Effector memory CD4-positive, alpha-beta T cell (primary cell): ENCODE measurements around the gene KRT83.

Source experiments
- DNase-seq, 3 donors: peaks; one replicate each; pipeline ENCODE4 v3.0.0-alpha.2; 2020
- H3K27ac ChIP-seq: 2 replicates; pipeline ENCODE4 v1.7.0; 2013; ENCODE audit warnings: mild to moderate bottlenecking, low read length, moderate library complexity; ENCODE audit not compliant: insufficient read depth, poor library complexity, severe bottlenecking
- H3K27me3 ChIP-seq: replicated peaks from 2 replicates; pipeline ENCODE4 v1.7.0; 2013; ENCODE audit warnings: mild to moderate bottlenecking, low read length; ENCODE audit not compliant: insufficient read depth, control insufficient read depth, poor library complexity, severe bottlenecking
- H3K36me3 ChIP-seq: 2 replicates; pipeline ENCODE4 v1.7.0; 2013; ENCODE audit warnings: mild to moderate bottlenecking, low read length, moderate library complexity; ENCODE audit not compliant: control insufficient read depth, insufficient read depth
- H3K4me1 ChIP-seq: 2 replicates; pipeline ENCODE4 v1.7.0; 2013; ENCODE audit warnings: low read length, mild to moderate bottlenecking; ENCODE audit not compliant: control insufficient read depth, insufficient read depth, poor library complexity, severe bottlenecking
- H3K4me3 ChIP-seq: 2 replicates; pipeline ENCODE4 v1.7.0; 2013; ENCODE audit warnings: low read length, low read depth, mild to moderate bottlenecking; ENCODE audit not compliant: insufficient read depth, poor library complexity, severe bottlenecking
- H3K9me3 ChIP-seq: 2 replicates; pipeline ENCODE4 v1.7.0; 2013; ENCODE audit warnings: mild to moderate bottlenecking, low read length, moderate library complexity; ENCODE audit not compliant: control insufficient read depth

The KRT83 gene

GRCh38 chr12:52354200-52354599 is 33.0 kb upstream of the KRT83 start:
- Histone ChIP-seq H3K36me3 (no peaks in the 10 kb centered on the region), H3K27me3 (no peaks in the 10 kb centered on the region), H3K4me3 (no peak overlapping the region), H3K4me1 (peaks cover 15% of the 10 kb centered on the region), H3K27ac (no peak overlapping the region), H3K9me3 (no peaks in the 10 kb centered on the region)
- DNase-seq = no peak

GRCh38 chr12:52353766-52354165 is 32.6 kb upstream of the KRT83 start:
- H3K27me3 ChIP-seq = no peaks in the 10 kb centered on the region

GRCh38 chr12:52352951-52353350 is 31.8 kb upstream of the KRT83 start:
- peaks cover 15% of the 10 kb centered on the region for H3K4me1 ChIP-seq
- H3K27ac ChIP-seq = no peak overlapping the region
- H3K36me3 ChIP-seq = no peaks in the 10 kb centered on the region
- DNase-seq = no peak
- no peak overlapping the region for H3K4me3 ChIP-seq
- H3K9me3 ChIP-seq = no peaks in the 10 kb centered on the region
- no peaks in the 10 kb centered on the region for H3K27me3 ChIP-seq

More at GRCh38 chr12:52353766-52354165, 32.6 kb upstream of the KRT83 start:
- H3K27ac ChIP-seq = no peak overlapping the region
- H3K4me3 ChIP-seq = no peak overlapping the region
- H3K36me3 ChIP-seq = no peaks in the 10 kb centered on the region
- no peaks in the 10 kb centered on the region for H3K9me3 ChIP-seq
- no peak for DNase-seq
- H3K4me1 ChIP-seq = peaks cover 15% of the 10 kb centered on the region

- H3K4me1 ChIP-seq = peaks cover 15% of the 10 kb centered on the region
Measured at GRCh38 chr12:52351196-52352059, 30.2 kb upstream of the KRT83 start.

GRCh38 chr12:52350786-52351185 is 29.6 kb upstream of the KRT83 start:
- Histone ChIP-seq H3K27ac (no peak overlapping the region), H3K27me3 (no peaks in the 10 kb centered on the region), H3K4me3 (no peak overlapping the region), H3K9me3 (no peaks in the 10 kb centered on the region), H3K4me1 (peaks cover 15% of the 10 kb centered on the region), H3K36me3 (no peaks in the 10 kb centered on the region)
- DNase-seq = no peak

More at GRCh38 chr12:52351196-52352059, 30.2 kb upstream of the KRT83 start:
- peak; percentile 19 to 36 (median 20) for DNase-seq
- Histone ChIP-seq H3K4me3 (no peak overlapping the region), H3K9me3 (no peaks in the 10 kb centered on the region), H3K27ac (no peak overlapping the region), H3K36me3 (no peaks in the 10 kb centered on the region), H3K27me3 (no peaks in the 10 kb centered on the region)

GRCh38 chr12:52350021-52350620 is 28.9 kb upstream of the KRT83 start:
- DNase-seq = no peak
- H3K4me1 ChIP-seq = peaks cover 15% of the 10 kb centered on the region
- no peak overlapping the region for H3K27ac ChIP-seq
- H3K36me3 ChIP-seq = no peaks in the 10 kb centered on the region
- no peaks in the 10 kb centered on the region for H3K27me3 ChIP-seq
- H3K9me3 ChIP-seq = no peaks in the 10 kb centered on the region
- H3K4me3 ChIP-seq = no peak overlapping the region

GRCh38 chr12:52349196-52349595 is 28.0 kb upstream of the KRT83 start:
- Histone ChIP-seq H3K27ac (no peak overlapping the region), H3K4me3 (no peak overlapping the region), H3K36me3 (no peaks in the 10 kb centered on the region), H3K4me1 (peaks cover 15% of the 10 kb centered on the region), H3K27me3 (no peaks in the 10 kb centered on the region), H3K9me3 (no peaks in the 10 kb centered on the region)
- no peak for DNase-seq

- Histone ChIP-seq H3K4me1 (peaks cover 15% of the 10 kb centered on the region), H3K27ac (no peak overlapping the region), H3K4me3 (no peak overlapping the region), H3K9me3 (no peaks in the 10 kb centered on the region), H3K36me3 (no peaks in the 10 kb centered on the region), H3K27me3 (no peaks in the 10 kb centered on the region)
- DNase-seq = no peak
Measured at GRCh38 chr12:52347551-52348510, 26.6 kb upstream of the KRT83 start.

- Histone ChIP-seq H3K27me3 (no peaks in the 10 kb centered on the region), H3K36me3 (no peaks in the 10 kb centered on the region), H3K4me1 (peaks cover 11% of the 10 kb centered on the region), H3K4me3 (no peak overlapping the region), H3K9me3 (no peaks in the 10 kb centered on the region), H3K27ac (no peak overlapping the region)
- no peak for DNase-seq
Measured at GRCh38 chr12:52347016-52347415, 25.8 kb upstream of the KRT83 start.
